Femur (tissue), 1 donor: ENCODE data around the gene C13orf46.
"Not testable (repeated sequence)": the region's sequence is repeated elsewhere in the genome, so short reads cannot be mapped to it uniquely, and the experiment has no call there.

Experiments
- DNase-seq: peaks from one replicate; pipeline ENCODE4 v3.0.0-alpha.2; 2017

C13orf46 gene

GRCh38 chr13:113991676-113992179 lies 17.9 kb upstream of the C13orf46 start:
- DNase-seq: no peak

GRCh38 chr13:113991191-113991669 lies 17.4 kb upstream of the C13orf46 start:
- DNase-seq: peak; percentile 62

- DNase-seq: no peak
Measured at GRCh38 chr13:113990321-113990837, 16.5 kb upstream of the C13orf46 start.

- DNase-seq: no peak
Measured at GRCh38 chr13:113989585-113990300, 15.9 kb upstream of the C13orf46 start.

DNA sequence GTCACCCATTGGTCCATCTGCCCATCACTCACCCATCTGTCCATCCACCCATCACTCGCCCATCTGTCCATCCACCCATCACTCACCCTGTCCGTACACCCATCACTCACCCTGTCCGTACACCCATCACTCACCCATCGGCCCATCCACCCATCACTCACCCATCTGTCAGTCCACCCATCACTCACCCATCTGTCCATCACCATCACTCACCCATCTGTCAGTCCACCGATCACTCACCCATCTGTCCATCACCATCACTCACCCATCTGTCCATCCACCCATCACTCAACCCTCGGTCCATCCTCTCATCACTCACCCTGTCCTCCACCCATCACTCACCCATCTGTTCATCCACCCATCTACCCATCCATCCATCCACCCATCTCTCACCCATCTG lies 15.0 kb upstream of the C13orf46 start:
- DNase-seq: not testable (repeated sequence)

DNA sequence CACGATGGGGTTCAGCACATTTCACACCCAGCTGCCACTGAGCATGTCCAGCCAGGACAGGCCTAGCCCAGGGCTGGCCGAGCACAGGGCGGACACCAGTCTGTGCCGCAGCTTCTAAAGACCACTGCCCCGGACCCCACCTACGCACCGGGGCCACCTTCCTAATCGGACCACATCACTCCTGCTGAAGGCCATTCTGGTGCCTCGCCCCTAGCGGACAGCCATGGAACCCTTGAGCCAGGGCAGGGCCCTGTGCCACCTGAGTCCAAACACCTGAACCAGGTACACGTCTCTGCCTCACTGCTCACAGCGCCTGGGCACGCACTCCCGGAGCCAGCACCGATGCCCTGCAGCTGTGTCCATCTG lies 8.4 kb upstream of the C13orf46 start:
- DNase-seq: no peak

GRCh38 chr13:113981611-113982295 lies 7.9 kb upstream of the C13orf46 start:
- no peak for DNase-seq

GRCh38 chr13:113981194-113981605 lies 7.3 kb upstream of the C13orf46 start:
- DNase-seq: no peak

DNA sequence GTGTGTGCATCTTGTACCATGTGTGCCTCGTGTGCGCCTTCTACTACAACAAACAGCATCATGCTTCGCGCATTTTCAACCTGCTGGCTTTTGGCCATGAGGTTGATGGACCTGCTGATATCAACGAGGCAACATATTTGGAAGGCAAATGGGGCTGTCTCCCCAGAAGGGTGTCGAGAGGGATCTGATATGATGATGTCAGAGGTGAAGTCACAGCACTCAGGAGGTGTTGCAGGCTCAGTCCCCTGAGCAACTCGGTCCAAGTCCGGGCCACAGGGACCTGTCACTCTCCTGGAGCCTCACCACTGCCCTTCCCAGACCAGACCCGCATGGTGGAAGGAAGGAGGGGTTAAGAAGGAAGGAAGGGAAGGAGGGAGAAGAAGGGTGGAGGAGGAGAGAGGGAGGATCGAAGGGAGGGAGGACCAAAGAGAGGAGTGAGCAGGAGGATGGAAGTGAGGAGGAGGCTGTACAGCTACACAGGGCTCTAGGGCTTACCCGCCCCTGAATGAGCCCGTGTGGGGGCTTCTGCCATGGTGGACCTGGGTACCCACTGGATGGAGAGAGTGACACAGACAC lies 6.7 kb upstream of the C13orf46 start:
- DNase-seq: no peak

- DNase-seq: no peak
Measured at GRCh38 chr13:113979791-113980471, 6.1 kb upstream of the C13orf46 start.

GRCh38 chr13:113978741-113979481 lies 5.0 kb upstream of the C13orf46 start:
- DNase-seq: no peak

GRCh38 chr13:113977976-113978375 lies 4.1 kb upstream of the C13orf46 start:
- no peak for DNase-seq

DNA sequence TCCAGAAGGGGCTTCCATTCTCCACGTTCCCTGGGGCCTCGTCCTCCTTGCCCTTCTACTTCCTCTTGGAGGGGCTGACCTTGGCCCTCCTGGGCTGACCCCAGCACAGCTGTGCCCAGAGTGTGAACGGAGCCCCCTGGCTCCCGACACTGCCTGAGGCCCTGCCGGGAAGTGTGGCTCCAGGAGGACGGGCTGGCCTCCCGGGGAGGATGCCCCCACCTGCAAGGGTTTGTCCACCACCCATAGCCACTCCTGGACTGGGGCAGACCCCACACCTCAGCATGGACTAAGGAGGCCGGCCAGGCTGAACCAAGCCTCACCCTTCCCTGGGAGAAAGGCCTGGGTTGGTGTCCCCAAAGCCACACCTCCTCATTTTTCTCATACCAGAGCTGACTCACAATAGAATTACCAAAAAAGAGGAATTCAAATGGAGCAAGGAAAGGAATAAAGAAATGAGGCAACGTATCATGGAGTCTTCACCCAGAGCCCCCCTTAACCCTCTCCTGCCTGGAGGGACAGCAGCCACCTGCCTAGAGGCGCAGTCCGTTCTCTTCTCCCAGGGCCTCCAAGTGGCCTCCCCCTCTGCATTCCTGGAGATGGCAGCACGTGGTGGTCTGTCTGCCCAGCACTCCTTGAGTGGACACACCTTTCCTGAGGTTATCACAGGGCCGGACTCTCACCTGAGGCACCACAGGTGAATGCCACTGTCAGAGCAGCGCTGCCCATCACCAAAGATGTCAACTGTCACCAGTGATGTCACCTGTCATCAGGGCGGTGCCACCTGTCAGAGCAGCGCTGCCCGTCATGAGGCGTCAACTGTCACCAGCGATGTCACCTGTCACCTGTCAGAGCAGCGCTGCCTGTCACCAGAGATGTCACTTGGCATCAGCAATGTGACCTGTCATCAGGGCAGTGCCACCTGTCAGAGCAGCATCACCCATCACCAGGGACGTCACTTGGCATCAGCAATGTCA lies 3.1 kb upstream of the C13orf46 start:
- DNase-seq: no peak

DNA sequence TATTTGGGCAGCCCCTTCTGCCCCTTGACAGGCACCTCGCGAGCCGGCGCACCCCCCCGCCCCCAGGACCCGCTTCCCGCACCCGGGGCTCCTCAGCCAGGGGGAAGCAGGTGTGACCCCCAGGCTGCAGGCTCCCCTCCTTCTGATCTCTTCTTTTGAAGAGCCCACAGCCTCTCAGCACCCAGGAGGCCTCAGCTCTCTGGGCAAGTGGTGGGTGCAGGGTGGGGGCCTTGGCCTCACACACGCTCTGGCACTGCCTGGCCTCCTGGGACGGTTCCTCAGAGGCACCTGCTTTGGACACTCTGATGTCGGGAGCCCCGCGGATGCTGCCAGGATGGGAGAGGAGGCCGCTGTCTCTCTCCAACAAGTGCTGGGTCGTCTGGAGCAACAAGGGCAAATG lies 1.5 kb upstream of the C13orf46 start:
- no peak for DNase-seq

DNA sequence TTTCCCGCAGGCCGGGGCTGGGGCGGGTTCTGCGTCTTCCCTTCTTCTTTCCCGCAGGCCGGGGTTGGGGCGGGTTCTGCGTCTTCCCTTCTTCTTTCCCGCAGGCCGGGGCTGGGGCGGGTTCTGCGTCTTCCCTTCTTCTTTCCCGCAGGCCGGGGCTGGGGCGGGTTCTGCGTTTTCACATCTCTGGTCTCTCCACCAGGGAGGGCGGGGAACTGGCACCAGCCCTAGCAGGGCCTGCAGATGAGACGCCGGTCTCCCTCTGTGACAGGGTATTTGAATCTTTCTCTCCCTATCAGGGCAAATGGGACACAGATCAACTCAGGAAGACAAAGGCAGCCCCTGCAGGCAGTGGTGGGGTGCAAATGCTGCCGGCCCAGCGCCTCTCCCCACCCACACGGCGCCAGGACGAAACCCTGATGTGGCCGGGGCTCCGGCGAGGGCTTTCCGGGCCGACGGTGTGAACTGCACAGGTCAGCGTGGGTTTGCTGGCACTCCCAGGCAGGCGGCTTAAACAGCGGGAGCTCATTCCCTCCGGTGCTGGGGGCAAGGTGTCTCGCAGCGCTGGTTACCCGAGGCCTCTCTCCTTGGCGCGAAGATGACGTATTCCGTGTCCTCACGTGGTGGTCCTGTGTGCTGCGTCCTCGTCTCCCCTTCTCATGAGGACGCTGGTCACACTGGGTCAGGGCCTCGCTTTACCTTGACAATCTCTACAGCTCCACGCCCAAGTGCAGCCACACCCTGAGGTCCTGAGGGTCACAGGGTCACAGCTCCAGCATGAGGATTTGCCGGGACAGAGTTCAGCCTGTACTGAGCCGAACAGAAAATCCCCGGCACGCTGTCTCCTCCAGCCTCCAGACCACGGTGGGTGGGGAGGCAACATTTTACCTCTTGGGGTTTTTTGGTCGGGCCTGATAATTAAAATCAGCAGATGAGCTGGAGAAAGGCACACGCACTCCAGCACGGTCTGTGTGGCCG lies 717 bp upstream of the C13orf46 start:
- no peak for DNase-seq

GRCh38 chr13:113972451-113973217 lies 1.2 kb downstream of the C13orf46 start:
- DNase-seq: no peak

DNA sequence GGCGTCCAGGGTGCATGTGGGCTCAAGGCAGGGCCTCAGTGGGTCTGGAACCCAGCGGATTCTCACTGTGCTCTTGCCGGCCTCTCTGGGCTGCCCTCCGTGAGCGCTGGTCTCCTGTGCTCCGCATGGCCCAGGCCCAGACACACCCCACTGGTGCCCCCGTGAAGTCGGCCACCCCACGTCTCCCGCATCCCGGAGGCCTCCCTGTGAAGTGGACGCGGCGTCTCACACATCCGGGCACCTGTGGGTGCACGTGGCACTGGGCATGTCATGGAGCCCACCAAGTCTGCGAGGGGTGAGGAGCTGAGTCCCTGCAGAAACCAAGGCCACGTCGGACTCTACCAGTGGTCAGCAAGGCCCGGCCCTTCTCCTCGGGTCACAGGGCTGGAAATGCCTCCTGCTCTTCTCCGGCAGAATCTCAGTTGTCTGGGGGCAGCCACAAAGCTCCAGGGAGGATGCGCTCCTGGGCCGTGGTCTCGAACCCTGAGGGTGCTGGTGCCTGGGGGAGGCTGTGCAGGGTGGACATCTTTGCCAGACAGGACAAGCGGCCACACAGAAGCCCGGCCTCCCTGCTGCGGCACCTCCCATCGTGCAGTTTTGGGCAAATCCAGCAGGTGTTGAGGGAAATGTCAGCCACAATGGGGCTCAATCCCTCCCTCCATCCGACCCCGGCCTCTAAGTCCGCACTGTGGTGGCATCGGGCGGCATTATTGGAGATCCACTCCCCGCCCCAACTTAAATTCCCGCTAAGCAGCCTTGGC lies 2.2 kb downstream of the C13orf46 start:
- DNase-seq: no peak

GRCh38 chr13:113970810-113971470 lies 2.9 kb downstream of the C13orf46 start:
- DNase-seq: no peak
